ENCODE measurements around the gene RGS4.
"Not testable (repeated sequence)": the region's sequence is repeated elsewhere in the genome, so short reads cannot be mapped to it uniquely, and the experiment has no call there.

Gene RGS4

DNA sequence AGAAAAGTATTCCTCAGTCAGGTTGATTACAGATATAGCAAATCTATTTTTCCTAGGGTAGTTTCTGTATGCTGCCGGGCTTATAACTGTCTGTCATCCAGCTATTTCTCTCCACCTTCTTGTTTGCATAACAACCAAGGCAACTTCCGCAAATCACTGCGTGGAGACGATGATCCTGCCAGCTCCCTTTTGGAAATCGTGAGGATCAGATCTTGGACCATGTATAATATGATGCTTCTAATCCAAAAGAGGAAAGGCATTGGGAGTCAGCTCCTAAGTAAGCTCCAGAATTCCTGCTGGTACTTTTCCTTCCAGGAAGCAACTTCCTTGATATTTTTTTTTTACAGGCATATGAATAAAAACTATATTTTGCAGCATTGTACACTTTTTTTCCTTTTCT, 445 bp upstream of the RGS4 start:
- no peak for DNase-seq (ENCODE audit: low read depth, low spot score)

DNA sequence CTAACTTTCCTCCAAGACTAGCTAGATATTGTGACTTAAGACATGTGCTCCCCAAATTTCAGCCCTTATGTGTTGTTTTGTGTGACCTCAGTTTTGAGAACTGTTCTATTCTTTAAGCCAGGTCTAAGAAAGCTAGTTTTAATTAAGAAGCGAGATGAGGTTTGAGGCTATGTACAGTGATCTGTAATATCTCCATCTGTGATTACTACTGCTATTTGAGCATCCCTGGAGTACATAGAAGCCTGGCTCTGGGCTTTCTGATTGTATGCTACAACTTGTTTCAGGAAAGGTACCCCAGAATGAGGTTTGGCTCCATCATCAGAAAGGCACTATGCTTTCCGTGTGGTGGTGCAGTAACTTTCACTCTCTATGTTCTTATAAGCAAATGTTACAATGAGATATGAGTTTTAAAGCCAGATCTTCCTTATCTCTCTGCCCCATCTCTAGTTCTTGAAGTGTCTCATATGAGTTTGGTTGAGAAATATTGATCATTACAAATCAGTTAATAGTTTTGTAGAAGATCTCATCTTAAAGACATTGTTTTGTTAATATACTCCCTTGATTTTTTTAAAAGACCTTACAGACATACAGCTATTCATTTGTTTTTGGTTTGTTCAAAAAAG, 605 bp downstream of the RGS4 start:
- DNase-seq (ENCODE audit: low read depth, low spot score): no peak

DNA sequence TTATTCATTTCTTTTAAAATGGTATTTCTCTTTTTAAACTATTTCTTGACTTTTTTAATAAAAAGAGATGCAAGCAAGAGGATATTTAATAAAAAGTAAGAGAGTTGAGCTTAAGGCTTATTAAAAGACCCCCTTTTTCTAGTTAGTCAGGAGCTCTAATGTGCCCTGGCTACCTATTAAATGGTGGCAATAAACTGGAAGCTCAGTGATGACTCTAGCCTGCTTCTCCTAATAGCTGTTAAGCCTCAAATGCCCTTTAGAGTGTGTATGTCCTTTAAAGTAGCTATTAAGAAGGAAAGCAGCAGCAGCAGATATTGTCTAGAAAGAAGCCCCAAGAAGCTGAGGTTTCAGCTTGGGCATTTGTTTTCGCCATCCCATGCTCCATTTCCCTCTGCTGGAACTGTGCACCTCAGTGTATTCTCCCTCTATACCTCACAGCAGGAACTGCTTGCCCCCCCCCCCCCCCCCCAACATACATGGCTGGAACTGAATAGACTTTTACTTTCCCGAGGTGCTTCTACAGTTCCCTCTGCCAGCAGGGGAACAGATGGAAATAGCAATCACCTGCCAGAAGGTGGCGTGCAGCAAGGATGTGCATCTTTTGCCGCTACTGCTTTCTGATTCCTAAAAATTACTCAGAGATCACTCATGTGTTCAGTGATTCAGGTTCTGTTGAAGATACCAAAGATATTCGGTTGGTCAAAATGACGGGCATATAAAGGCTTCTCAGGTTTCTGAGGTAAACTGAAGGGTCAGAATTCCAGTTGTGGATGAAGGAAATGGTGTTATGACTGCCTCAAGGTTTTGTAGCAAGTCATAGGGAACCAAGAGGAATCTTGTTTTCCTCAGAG, 2.5 kb downstream of the RGS4 start:
- no peak for DNase-seq (ENCODE audit: low read depth, low spot score)

DNA sequence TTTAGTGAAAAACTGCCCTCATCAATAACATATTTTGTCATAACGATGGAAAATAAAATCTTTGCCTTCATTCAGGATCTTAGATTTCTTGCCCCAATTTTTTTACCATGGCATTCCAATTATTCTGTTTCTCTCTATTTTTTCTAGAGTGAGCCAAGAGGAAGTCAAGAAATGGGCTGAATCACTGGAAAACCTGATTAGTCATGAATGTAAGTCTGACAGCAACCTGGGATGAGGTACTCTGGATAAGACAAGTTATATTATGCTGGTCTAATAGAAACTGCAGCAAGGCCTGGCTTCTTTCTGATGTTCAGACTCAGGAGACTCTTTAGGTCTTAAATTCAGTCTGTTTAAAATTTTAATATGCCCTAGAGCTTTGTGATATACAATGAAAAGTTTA, 3.5 kb downstream of the RGS4 start:
- no peak for DNase-seq (ENCODE audit: low read depth, low spot score)

- no peak for DNase-seq (ENCODE audit: low read depth, low spot score)
Measured at GRCh38 chr1:163074004-163074403, 4.8 kb downstream of the RGS4 start.

- no peak for DNase-seq (ENCODE audit: low read depth, low spot score)
Measured at GRCh38 chr1:163074716-163075284, 5.6 kb downstream of the RGS4 start.

GRCh38 chr1:163076044-163076443, 6.9 kb downstream of the RGS4 start:
- DNase-seq (ENCODE audit: low read depth, low spot score): no peak

- no peak for DNase-seq (ENCODE audit: low read depth, low spot score)
Measured at GRCh38 chr1:163076446-163076845, 7.3 kb downstream of the RGS4 start.

DNA sequence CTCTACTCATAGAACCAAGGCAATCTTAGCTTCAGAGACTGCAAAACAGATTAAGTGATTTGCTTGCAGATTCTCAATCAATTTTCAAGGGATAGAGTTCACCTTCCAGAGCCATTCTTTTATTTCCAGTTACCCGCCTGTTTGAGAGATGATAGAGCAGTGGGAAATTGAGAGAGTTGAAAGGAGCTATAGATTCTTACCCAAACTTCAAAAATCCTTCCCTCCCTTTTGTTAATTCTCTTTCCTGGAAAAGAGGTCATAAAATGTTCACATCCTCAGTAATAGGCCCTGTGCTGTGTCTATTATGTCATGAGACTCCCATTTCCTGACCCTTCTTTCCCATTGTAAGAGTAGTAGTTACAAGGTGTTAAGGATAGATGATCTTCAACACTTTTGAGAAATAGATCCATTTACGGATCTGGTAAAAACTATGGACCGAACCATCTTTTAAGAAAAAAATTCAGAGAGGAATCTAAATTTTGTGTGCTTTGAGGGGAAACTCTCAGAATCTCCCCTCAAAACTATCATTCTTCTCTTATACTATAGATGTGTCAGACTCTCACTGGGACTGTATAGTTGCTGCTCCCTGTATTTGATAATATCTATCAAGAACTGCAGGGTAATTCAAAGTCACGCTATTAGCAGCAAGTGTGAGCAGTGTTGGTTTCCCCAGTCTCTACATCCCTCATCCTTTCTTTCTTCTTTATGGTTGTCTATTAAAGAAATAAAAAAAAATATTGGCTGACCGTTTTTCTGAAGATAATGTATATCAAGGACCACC, 8.0 kb downstream of the RGS4 start:
- no peak for DNase-seq (ENCODE audit: low read depth, low spot score)

DNA sequence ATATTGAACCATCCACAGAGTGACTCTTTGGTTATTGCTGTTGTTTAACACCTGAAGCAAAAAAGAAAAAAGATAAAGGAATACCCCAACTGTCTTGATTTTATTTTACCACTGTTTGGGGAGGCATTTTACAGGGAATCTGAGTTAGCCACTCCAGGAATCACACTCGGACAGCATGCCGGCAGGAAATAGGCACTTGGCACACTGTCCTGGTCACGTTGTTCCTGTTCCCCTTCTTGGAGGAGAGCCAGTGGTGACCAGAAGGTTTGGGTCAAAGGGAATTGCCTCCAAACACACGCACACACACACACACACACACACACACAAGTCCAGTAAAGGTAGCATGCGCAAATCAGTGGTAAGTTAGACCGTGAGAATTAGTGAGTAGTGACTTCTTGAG, 13.8 kb downstream of the RGS4 start:
- DNase-seq (ENCODE audit: low read depth, low spot score): no peak

GRCh38 chr1:163083690-163084089, 14.5 kb downstream of the RGS4 start:
- DNase-seq (ENCODE audit: low read depth, low spot score): no peak

DNA sequence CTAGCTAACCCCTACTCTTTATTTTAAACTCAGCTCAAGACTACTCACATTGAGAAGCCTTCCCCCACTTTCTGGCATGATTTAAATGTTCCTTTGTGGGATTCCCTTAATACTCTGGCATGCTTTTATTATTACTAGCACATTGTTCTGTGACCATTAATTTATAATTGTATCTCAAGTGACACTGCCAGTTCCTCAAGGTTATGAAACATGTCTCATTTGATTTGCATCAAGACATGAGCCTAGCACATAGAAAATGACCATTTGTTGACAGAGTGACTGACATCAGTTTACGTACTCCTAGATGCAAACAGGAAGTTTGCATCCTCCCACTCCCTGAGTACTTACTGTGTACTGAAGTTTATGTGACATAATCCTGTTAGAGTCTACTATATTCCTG, 15.2 kb downstream of the RGS4 start:
- no peak for DNase-seq (ENCODE audit: low read depth, low spot score)

DNA sequence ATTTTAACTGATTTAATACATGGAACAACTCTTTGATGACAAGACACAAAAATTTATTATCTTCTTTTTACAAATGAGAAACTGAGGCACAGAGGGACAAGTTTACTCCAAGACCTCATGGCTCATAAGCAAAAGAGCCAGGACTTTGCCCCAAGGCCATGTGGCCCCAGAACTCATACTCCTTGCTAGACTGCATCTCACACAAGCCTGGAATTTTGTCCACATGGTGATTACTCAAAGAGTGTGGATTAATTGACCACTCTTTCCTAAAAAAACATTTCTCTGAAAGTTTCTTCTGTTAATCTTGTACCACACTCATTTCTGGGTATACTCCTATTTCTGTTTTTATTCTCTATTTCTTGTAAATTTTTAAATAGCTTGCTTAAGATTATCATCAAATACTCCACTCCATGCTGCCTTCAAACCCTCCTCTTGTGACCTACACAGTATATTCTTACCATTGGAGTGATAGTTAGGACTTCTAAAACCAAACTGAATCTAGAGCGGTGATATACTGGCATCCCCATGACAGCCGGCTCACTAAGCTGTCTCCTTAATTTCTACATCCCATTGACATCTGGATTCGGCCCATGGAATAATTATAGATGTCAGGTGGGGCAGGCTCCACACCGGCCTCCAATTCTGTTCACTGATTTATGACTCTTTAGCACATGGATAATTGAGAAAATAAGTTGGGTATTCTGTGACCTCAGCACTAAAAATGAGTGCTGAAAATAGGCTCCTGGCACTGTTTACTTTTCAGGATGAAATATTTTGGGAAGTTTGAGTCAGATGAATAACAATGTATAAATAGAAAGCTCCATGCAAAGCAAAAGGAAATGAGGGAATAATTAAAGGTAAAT, 16.1 kb downstream of the RGS4 start:
- DNase-seq (ENCODE audit: low read depth, low spot score): no peak

- DNase-seq (ENCODE audit: low read depth, low spot score): no peak
Measured at GRCh38 chr1:163085904-163086268, 16.7 kb downstream of the RGS4 start.

DNA sequence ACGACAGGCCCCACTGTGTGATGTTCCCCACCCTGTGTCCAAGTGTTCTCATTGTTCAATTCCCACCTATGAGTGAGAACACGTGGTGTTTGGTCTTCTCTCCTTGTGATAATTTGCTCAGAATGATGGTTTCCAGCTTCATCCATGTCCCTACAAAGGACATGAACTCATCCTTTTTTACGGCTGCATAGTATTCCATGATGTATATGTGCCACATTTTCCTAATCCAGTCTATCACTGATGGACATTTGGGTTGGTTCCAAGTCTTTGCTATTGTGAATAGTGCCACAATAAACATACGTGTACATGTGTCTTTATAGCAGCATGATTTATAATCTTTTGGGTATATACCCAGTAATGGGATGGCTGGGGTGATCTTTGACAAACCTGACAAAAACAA, 20.0 kb downstream of the RGS4 start:
- not testable (repeated sequence) for DNase-seq (ENCODE audit: low read depth, low spot score)

GRCh38 chr1:163090321-163090945, 21.3 kb downstream of the RGS4 start:
- no peak for DNase-seq (ENCODE audit: low read depth, low spot score)

GRCh38 chr1:163093169-163093568, 24.0 kb downstream of the RGS4 start:
- DNase-seq (ENCODE audit: low read depth, low spot score): no peak

- DNase-seq (ENCODE audit: low read depth, low spot score): no peak
Measured at GRCh38 chr1:163093579-163093978, 24.4 kb downstream of the RGS4 start.

DNA sequence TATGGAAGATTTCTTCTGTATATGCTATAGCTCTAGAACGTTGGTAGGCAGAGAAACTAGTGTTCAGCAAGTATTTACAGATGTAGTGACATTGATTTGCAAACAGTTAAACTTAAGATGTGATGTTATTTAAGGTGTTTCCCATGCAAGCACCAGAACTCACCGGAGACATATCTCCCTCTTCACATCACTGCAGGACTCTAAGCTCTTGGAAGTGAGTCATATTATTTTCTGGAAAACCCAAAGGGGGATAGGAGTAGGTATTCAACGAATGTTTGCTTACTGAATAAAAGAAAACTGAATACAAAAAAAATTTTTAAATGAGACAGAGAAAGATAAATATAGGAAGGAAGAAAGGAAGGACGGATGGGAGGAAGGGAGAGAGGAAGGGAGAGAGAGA, 25.0 kb downstream of the RGS4 start:
- no peak for DNase-seq (ENCODE audit: low read depth, low spot score)

GRCh38 chr1:163094589-163094988, 25.4 kb downstream of the RGS4 start:
- DNase-seq (ENCODE audit: low read depth, low spot score): no peak

DNA sequence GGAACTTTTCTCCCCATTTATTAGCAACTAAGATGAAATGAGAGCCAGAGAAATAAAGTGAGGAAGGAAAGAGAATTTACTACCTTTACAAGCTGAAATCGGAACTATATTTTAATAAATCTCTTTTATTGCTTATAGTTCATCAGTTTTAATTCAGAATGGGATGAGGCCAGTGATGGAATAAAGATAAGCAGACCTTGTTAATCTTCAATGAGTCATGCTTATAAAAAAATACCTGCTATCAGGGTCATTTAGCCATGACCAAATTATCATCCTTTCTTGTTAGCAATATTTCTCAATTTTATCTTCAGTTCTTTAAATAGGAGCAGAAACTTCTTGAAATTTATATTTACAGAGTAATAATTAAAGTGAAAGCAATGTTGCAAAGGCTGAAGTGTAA, 26.1 kb downstream of the RGS4 start:
- no peak for DNase-seq (ENCODE audit: low read depth, low spot score)

Data from activated CD4-positive, CD25-positive, alpha-beta regulatory T cell treated with anti-CD3 and anti-CD28 coated beads, Interleukin-2, amount 50 U/mL, for 16 hours (primary cell).